H9 (cell line): ENCODE measurements around the gene PEMT. TPM values are rescaled to one million over a fixed set of nuclear protein-coding genes. Genes with fewer than 3 reads are reported as not detected.

Experiments
- DNase-seq: peaks from one replicate; pipeline ENCODE4 v3.0.0-alpha.2; 2017
- H2AFZ ChIP-seq: one replicate; pipeline ENCODE4 v1.6.1; 2013; ENCODE audit warnings: mild to moderate bottlenecking, low read length, control low read depth, moderate library complexity
- H2AK5ac ChIP-seq: 2 replicates; pipeline ENCODE4 v1.6.1; 2013; ENCODE audit warnings: low read length, control low read depth, mixed read lengths; ENCODE audit not compliant: insufficient read length
- H2BK120ac ChIP-seq: one replicate; pipeline ENCODE4 v1.6.1; 2013; ENCODE audit warnings: low read depth, mild to moderate bottlenecking, low read length, control low read depth, inconsistent platforms; ENCODE audit not compliant: poor library complexity, severe bottlenecking
- H2BK12ac ChIP-seq: 2 replicates; pipeline ENCODE4 v1.6.1; 2013; ENCODE audit warnings: low read length, control low read depth, mixed read lengths, low read depth; ENCODE audit not compliant: insufficient read length
- H2BK15ac ChIP-seq: 2 replicates; pipeline ENCODE4 v1.6.1; 2013; ENCODE audit warnings: low read depth, low read length, control low read depth
- H2BK20ac ChIP-seq: one replicate; pipeline ENCODE4 v1.6.1; 2013; ENCODE audit warnings: low read depth, mild to moderate bottlenecking, low read length, control low read depth, inconsistent platforms; ENCODE audit not compliant: poor library complexity, severe bottlenecking
- H2BK5ac ChIP-seq: 2 replicates; pipeline ENCODE4 v1.6.1; 2013; ENCODE audit warnings: low read length, control low read depth, mixed read lengths; ENCODE audit not compliant: insufficient read length
- H3K14ac ChIP-seq: 2 replicates; pipeline ENCODE4 v1.6.1; 2013; ENCODE audit warnings: low read length, control low read depth; ENCODE audit not compliant: insufficient read depth
- H3K18ac ChIP-seq: 2 replicates; pipeline ENCODE4 v1.6.1; 2013; ENCODE audit warnings: low read depth, mild to moderate bottlenecking, mixed read lengths, low read length, control low read depth; ENCODE audit not compliant: insufficient read length
- H3K23ac ChIP-seq: 2 replicates; pipeline ENCODE4 v1.6.1; 2013; ENCODE audit warnings: low read length, control low read depth, mixed read lengths, low read depth; ENCODE audit not compliant: insufficient read length
- H3K23me2 ChIP-seq: 2 replicates; pipeline ENCODE4 v1.6.1; 2013; ENCODE audit warnings: low read depth, mild to moderate bottlenecking, mixed read lengths, low read length, control low read depth; ENCODE audit not compliant: insufficient read length, poor library complexity, severe bottlenecking
- H3K27ac ChIP-seq: 2 replicates; pipeline ENCODE4 v1.5.1; 2013; ENCODE audit warnings: low read length, control low read depth, mixed read lengths, low read depth; ENCODE audit not compliant: insufficient read length
- H3K27me3 ChIP-seq: 2 replicates; pipeline ENCODE4 v1.6.1; 2013; ENCODE audit warnings: low read length, control low read depth, inconsistent platforms; ENCODE audit not compliant: insufficient read depth
- H3K4ac ChIP-seq: 2 replicates; pipeline ENCODE4 v1.6.1; 2013; ENCODE audit warnings: low read depth, mild to moderate bottlenecking, control low read depth, inconsistent platforms, low read length, moderate library complexity
- H3K4me1 ChIP-seq: 2 replicates; pipeline ENCODE4 v1.6.1; 2013; ENCODE audit warnings: low read length, control low read depth, inconsistent platforms; ENCODE audit not compliant: insufficient read depth
- H3K4me2 ChIP-seq: 2 replicates; pipeline ENCODE4 v1.6.1; 2013; ENCODE audit warnings: low read length, control low read depth, mixed read lengths; ENCODE audit not compliant: insufficient read length, insufficient read depth
- H3K56ac ChIP-seq: 2 replicates; pipeline ENCODE4 v1.6.1; 2013; ENCODE audit warnings: low read depth, mild to moderate bottlenecking, mixed read lengths, low read length, control low read depth; ENCODE audit not compliant: insufficient read length
- H3K79me1 ChIP-seq: 2 replicates; pipeline ENCODE4 v1.6.1; 2013; ENCODE audit warnings: low read depth, mild to moderate bottlenecking, moderate library complexity, low read length, control low read depth, inconsistent platforms; ENCODE audit not compliant: insufficient read depth, poor library complexity, severe bottlenecking
- H3K79me2 ChIP-seq: 2 replicates; pipeline ENCODE4 v1.6.1; 2013; ENCODE audit warnings: low read length, control low read depth, inconsistent platforms; ENCODE audit not compliant: insufficient read depth
- H3K9ac ChIP-seq: 2 replicates; pipeline ENCODE4 v1.6.1; 2013; ENCODE audit warnings: low read length, control low read depth, mixed read lengths; ENCODE audit not compliant: insufficient read length; ENCODE audit errors: extremely low read depth
- H3K9me3 ChIP-seq: one replicate; pipeline ENCODE4 v1.6.1; 2013; ENCODE audit warnings: low read depth, low read length, inconsistent platforms; ENCODE audit not compliant: control insufficient read depth
- H3T11ph ChIP-seq: one replicate; pipeline ENCODE4 v1.6.1; 2013; ENCODE audit warnings: mild to moderate bottlenecking, low read length, control low read depth, inconsistent platforms
- H4K20me1 ChIP-seq: one replicate; pipeline ENCODE4 v1.6.1; 2013; ENCODE audit not compliant: control insufficient read depth, insufficient read length, insufficient read depth
- H4K5ac ChIP-seq: 2 replicates; pipeline ENCODE4 v1.6.1; 2013; ENCODE audit warnings: low read depth, mild to moderate bottlenecking, mixed read lengths, low read length, control low read depth; ENCODE audit not compliant: insufficient read length
- H4K8ac ChIP-seq: replicated peaks from 2 replicates; pipeline ENCODE4 v1.6.1; 2013; ENCODE audit warnings: low read length, control low read depth, mixed read lengths, low read depth; ENCODE audit not compliant: insufficient read length
- H4K91ac ChIP-seq: 2 replicates; pipeline ENCODE4 v1.6.1; 2013; ENCODE audit warnings: low read depth, mild to moderate bottlenecking, moderate library complexity, mixed read lengths, low read length, control low read depth; ENCODE audit not compliant: insufficient read length
- H3K27ac Mint-ChIP-seq, 3 experiments: 2 replicates in 2 of 3; 3 replicates in 1 of 3; pipeline ENCODE4 v1.8.0; 2020 to 2021; ENCODE audit warnings: mixed read lengths in 3 of 3, mild to moderate bottlenecking in 1 of 3, moderate library complexity in 1 of 3
- H3K27me3 Mint-ChIP-seq: 2 replicates; pipeline ENCODE4 v1.8.0; 2021; ENCODE audit warnings: low read depth, mild to moderate bottlenecking, moderate library complexity, mixed read lengths
- H3K36me3 Mint-ChIP-seq, 3 experiments: 2 replicates in 2 of 3; 3 replicates in 1 of 3; pipeline ENCODE4 v1.8.0; 2020 to 2021; ENCODE audit warnings: low read depth in 3 of 3, mixed read lengths in 3 of 3; ENCODE audit not compliant: insufficient read depth in 1 of 3
- H3K4me1 Mint-ChIP-seq, 2 experiments: 2 replicates each; pipeline ENCODE4 v1.8.0; 2020; ENCODE audit warnings: mixed read lengths in 2 of 2
- H3K4me3 Mint-ChIP-seq, 2 experiments: 2 replicates in 1 of 2; 3 replicates in 1 of 2; pipeline ENCODE4 v1.8.0; 2020 to 2021; ENCODE audit warnings: mild to moderate bottlenecking in 2 of 2, mixed read lengths in 2 of 2, moderate library complexity in 1 of 2
- H3K9me3 Mint-ChIP-seq, 2 experiments: 2 replicates in 1 of 2; 3 replicates in 1 of 2; pipeline ENCODE4 v1.8.0; 2020; ENCODE audit warnings: mild to moderate bottlenecking in 2 of 2, mixed read lengths in 2 of 2, moderate library complexity in 1 of 2
- CTCF ChIP-seq: fragments of 200-600 bp; sonication (generic); conservative IDR thresholded peaks from 3 replicates; pipeline ENCODE4 v1.8.0; 2021; ENCODE audit warnings: antibody characterized with exemption, mild to moderate bottlenecking
- WGBS: extraction: QIAGEN DNeasy Blood & Tissue Kit; methylation state at CpG from one replicate; pipeline ENCODE4 v1.1.7; 2013; ENCODE audit warnings: missing lambda C conversion rate, low lambda C conversion rate, mixed read lengths; ENCODE audit not compliant: insufficient read length; ENCODE audit errors: extremely low coverage; 5-methylcytosine and 5-hydroxymethylcytosine counted together
- total RNA-seq: library from RNA; stranded (reverse); gene quantifications from 2 replicates; pipeline ENCODE4 v1.2.1, GENCODE V29; 2021

The PEMT gene
- total RNA-seq, 1 experiment from 2014 or later, result 63.2 TPM

- Histone ChIP-seq H3K4ac (no peak overlapping the region), H3K18ac (no peak overlapping the region), H3K56ac (no peak overlapping the region), H2AK5ac (no peak overlapping the region), H3K27me3 (peaks cover 8% of the 10 kb centered on the region; the same call in 1 of the 2 replicates), H3K4me2 (no peak overlapping the region), H2AFZ (no peak overlapping the region), H3K23me2 (peaks cover 21% of the 10 kb centered on the region), H3K27ac (no peak overlapping the region), H3K4me1 (peaks cover 3% of the 10 kb centered on the region; the same call in 1 of the 2 replicates), H3K9ac (no peak overlapping the region), H3K79me2 (no peaks in the 10 kb centered on the region), H2BK12ac (no peak overlapping the region), H2BK5ac (no peak overlapping the region), H2BK20ac (no peak overlapping the region), H4K5ac (no peak overlapping the region), H2BK15ac (no peak overlapping the region), H3K79me1 (no peaks in the 10 kb centered on the region), H3T11ph (no peak overlapping the region), H4K91ac (no peak overlapping the region), H4K20me1 (no peaks in the 10 kb centered on the region), H3K14ac (no peak overlapping the region), H3K9me3 (no peaks in the 10 kb centered on the region), H2BK120ac (no peak overlapping the region), H3K23ac (no peak overlapping the region), H4K8ac (no peak overlapping the region)
- Mint-ChIP-seq H3K4me3 (peak overlapping the region; percentile 6 to 20; a peak in 1 of 5 replicates), H3K27me3 (peaks cover 37% of the 10 kb centered on the region), H3K36me3 (peaks cover 6 to 31% (median 25%) of the 10 kb centered on the region in 3 experiments), H3K4me1 (peaks cover 33 to 37% of the 10 kb centered on the region in 2 experiments), H3K27ac (no peak overlapping the region; a peak in 1 of 7 replicates), H3K9me3 (no peaks in the 10 kb centered on the region; a peak in 1 of 5 replicates)
- WGBS, result no CpG with 5 or more reads among the region's 15 CpGs
- no peak for TF ChIP-seq CTCF
- peak; percentile 62 for DNase-seq
These were observed 98.1 kb downstream of the PEMT start for GRCh38 chr17:17493249-17493985.
